ENCODE data around the gene DDX10.

- no peak for TF ChIP-seq CTCF (IDR thresholded peaks at IDR 0.05; ENCODE audit: insufficient read depth, low read depth, low read length)
- TF ChIP-seq EZH2 (IDR thresholded peaks at IDR 0.05; ENCODE audit: insufficient read depth, low read length), result no peak
Observed at GRCh38 chr11:108754901-108755625, 90.2 kb downstream of the DDX10 start.
